Tibial nerve (tissue), 4 donors: ENCODE data around the gene PLEKHM2. TPM values are rescaled to one million over a fixed set of nuclear protein-coding genes. Genes with fewer than 3 reads are reported as not detected.

ENCODE experiments used
- DNase-seq, 2 donors: peaks; one replicate each; pipeline ENCODE4 v3.0.0-alpha.2; 2019; ENCODE audit warnings: low spot score in 2 of 2
- H3K27ac ChIP-seq, 4 donors: fragments of 200-600 bp; sonication (generic) in 3 of 4; one replicate each; pipeline ENCODE4 v1.5.1; 2017 to 2019; ENCODE audit warnings: mild to moderate bottlenecking in 1 of 4
- H3K27me3 ChIP-seq, 2 donors: fragments of 200-600 bp; sonication (generic) in 1 of 2; one replicate each; pipeline versions ENCODE4 v1.5.1 to v1.6.0; 2017 to 2019
- H3K36me3 ChIP-seq, 3 donors: fragments of 200-600 bp; sonication (generic); one replicate each; pipeline ENCODE4 v1.5.1; 2018 to 2019
- H3K4me1 ChIP-seq, 4 donors: fragments of 200-600 bp; sonication (generic) in 3 of 4; one replicate each; pipeline ENCODE4 v1.5.1; 2017 to 2019
- H3K4me3 ChIP-seq, 4 donors: fragments of 200-600 bp; sonication (generic) in 3 of 4; one replicate each; pipeline ENCODE4 v1.5.1; 2017 to 2019; ENCODE audit warnings: mild to moderate bottlenecking in 1 of 4, moderate library complexity in 1 of 4
- H3K9me3 ChIP-seq, 4 donors: fragments of 200-600 bp; sonication (generic) in 3 of 4; one replicate each; pipeline ENCODE4 v1.5.1; 2017 to 2019
- EP300 ChIP-seq, 2 donors: sonication (generic); formaldehyde crosslinking; IDR thresholded peaks; one replicate each; pipeline ENCODE4 v1.6.1; 2017; ENCODE audit warnings: antibody characterized with exemption in 2 of 2, mild to moderate bottlenecking in 1 of 2
- POLR2A ChIP-seq, 2 donors: fragments of 450-650 bp; IDR thresholded peaks; one replicate each; pipeline ENCODE4 v1.6.1; 2017; ENCODE audit warnings: antibody characterized with exemption in 2 of 2, mild to moderate bottlenecking in 2 of 2, moderate library complexity in 2 of 2
- WGBS, 2 donors: methylation state at CpG; one replicate each; pipeline ENCODE4 v1.1.5; 2018; 5-methylcytosine and 5-hydroxymethylcytosine counted together
- total RNA-seq, 4 donors: library from RNA; depleted of rRNA; stranded (reverse); fragments of >200 nt; gene quantifications; one replicate each; pipeline ENCODE4 v1.1.0, GENCODE V29; 2016
- TF ChIP-seq, protein P1 (sequence below), 5 experiments: fragments of 200-600 bp in 3 of 5; fragments of 450-650 bp in 2 of 5; sonication (generic) in 3 of 5; IDR thresholded peaks; one replicate each; pipeline ENCODE4 v1.5.1; 2016 to 2019; ENCODE audit warnings: antibody characterized with exemption in 5 of 5, mild to moderate bottlenecking in 3 of 5, moderate library complexity in 2 of 5

Gene PLEKHM2
- total RNA-seq, 4 donors from 2014 or later, result 54.0 to 80.4 (median 57.1) TPM

- no peaks in the 10 kb centered on the region for H3K36me3 ChIP-seq
- TF ChIP-seq, protein P1, sequence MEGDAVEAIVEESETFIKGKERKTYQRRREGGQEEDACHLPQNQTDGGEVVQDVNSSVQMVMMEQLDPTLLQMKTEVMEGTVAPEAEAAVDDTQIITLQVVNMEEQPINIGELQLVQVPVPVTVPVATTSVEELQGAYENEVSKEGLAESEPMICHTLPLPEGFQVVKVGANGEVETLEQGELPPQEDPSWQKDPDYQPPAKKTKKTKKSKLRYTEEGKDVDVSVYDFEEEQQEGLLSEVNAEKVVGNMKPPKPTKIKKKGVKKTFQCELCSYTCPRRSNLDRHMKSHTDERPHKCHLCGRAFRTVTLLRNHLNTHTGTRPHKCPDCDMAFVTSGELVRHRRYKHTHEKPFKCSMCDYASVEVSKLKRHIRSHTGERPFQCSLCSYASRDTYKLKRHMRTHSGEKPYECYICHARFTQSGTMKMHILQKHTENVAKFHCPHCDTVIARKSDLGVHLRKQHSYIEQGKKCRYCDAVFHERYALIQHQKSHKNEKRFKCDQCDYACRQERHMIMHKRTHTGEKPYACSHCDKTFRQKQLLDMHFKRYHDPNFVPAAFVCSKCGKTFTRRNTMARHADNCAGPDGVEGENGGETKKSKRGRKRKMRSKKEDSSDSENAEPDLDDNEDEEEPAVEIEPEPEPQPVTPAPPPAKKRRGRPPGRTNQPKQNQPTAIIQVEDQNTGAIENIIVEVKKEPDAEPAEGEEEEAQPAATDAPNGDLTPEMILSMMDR (IDR thresholded peaks at IDR 0.05), result no peak
- no peak for TF ChIP-seq EP300 (IDR thresholded peaks at IDR 0.05)
- no peak for TF ChIP-seq POLR2A (IDR thresholded peaks at IDR 0.05)
- 82 to 86% methylated on average over 5 to 8 of the region's 8 CpGs for WGBS, 2 donors
- H3K27me3 ChIP-seq, result no peaks in the 10 kb centered on the region
- peak overlapping the region in 2 of 4 donors; percentile 97 for H3K27ac ChIP-seq
- H3K4me1 ChIP-seq, result peaks cover 0 to 76% (median 42%) of the 10 kb centered on the region in 4 donors
- no peak overlapping the region for H3K4me3 ChIP-seq
- H3K9me3 ChIP-seq, result no peaks in the 10 kb centered on the region
- DNase-seq, result no peak
These were observed 17.7 kb downstream of the PLEKHM2 start for GRCh38 chr1:15701784-15702183.

GRCh38 chr1:15702722-15703550 is 18.8 kb downstream of the PLEKHM2 start:
- TF ChIP-seq, protein P1 (IDR thresholded peaks at IDR 0.05), result peak in 2 of 5 experiments; percentile 10 to 23
- TF ChIP-seq EP300 (IDR thresholded peaks at IDR 0.05) (no peak), POLR2A (IDR thresholded peaks at IDR 0.05) (no peak)
- Histone ChIP-seq H3K27ac (peak overlapping the region; percentile 85 to 97 (median 94)), H3K36me3 (no peaks in the 10 kb centered on the region), H3K27me3 (no peaks in the 10 kb centered on the region), H3K4me3 (peak overlapping the region in 2 of 4 donors; percentile 7 to 9), H3K9me3 (no peaks in the 10 kb centered on the region), H3K4me1 (peaks cover 0 to 72% (median 31%) of the 10 kb centered on the region in 4 donors)
- DNase-seq, result peak in 1 of 2 donors; percentile 31
- 60 to 65% methylated on average over 16 to 19 of the region's 19 CpGs for WGBS, 2 donors

DNA sequence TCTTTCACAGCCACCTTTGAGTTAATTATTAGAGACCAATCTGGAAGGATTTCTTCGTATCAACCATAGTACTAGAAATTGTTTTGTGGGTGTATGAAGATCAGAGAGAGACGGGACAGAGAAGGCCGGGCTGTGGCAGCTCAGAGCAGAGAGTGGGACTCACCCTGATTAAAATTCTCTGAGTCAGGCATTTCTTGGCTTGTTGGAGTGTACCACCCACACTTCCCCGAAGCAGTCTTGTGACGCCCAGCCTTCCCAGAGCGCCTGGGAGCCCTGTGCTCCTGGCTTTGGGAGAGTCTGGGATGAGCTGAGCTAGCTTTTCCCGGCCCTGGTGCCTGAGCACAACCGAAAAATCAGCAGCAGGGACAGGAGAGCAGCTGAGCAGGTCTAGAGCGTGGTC is 19.4 kb downstream of the PLEKHM2 start:
- DNase-seq, result peak; percentile 60 to 82

DNA sequence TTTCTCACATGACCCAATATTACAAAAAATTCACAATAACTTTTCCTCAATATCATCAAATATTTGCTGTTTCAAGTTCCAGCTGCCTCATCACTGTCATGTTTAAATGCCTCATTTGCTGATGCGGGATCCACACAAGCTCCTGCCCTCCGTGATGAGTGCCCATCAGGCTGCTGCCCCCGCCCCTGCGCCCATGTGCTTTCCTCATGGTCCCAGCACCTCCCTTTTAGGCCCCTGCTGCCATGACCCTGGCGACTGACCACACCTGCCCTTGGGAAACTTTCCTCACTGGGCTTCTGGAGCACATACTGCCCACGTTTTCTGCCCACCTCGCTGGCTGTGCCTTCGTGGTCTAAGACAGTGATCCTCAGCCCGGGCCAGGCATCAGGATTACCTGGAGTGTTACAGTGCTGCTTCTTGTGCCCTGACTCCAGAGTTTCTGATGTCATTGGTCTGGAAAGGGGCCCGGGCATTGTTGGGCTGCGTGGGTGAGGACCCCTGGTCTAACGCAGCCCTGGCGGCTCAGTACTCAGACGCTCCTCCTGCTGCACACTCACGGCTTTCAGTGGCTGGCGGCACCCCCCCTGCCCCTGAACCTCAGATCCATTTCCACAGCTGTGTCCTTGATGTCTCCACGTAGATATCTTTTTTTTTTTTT is 20.5 kb downstream of the PLEKHM2 start:
- Histone ChIP-seq H3K4me1 (peaks cover 0 to 77% (median 29%) of the 10 kb centered on the region in 4 donors), H3K27ac (peak overlapping the region; percentile 85 to 97 (median 94)), H3K27me3 (no peaks in the 10 kb centered on the region), H3K4me3 (no peak overlapping the region), H3K9me3 (no peaks in the 10 kb centered on the region), H3K36me3 (no peaks in the 10 kb centered on the region)
- DNase-seq, result no peak
- TF ChIP-seq EP300 (IDR thresholded peaks at IDR 0.05), result peak in 1 of 2 donors; percentile 8
- TF ChIP-seq, protein P1 (IDR thresholded peaks at IDR 0.05), result no peak
- 76 to 77% methylated on average over 17 of the region's 17 CpGs for WGBS, 2 donors

More for the DNA sequence above, 19.4 kb downstream of the PLEKHM2 start:
- Histone ChIP-seq H3K4me3 (peak overlapping the region in 2 of 4 donors; percentile 7 to 9), H3K27ac (peak overlapping the region; percentile 85 to 97 (median 94)), H3K9me3 (no peaks in the 10 kb centered on the region), H3K27me3 (no peaks in the 10 kb centered on the region), H3K36me3 (no peaks in the 10 kb centered on the region), H3K4me1 (peaks cover 0 to 71% (median 29%) of the 10 kb centered on the region in 4 donors)
- TF ChIP-seq POLR2A (IDR thresholded peaks at IDR 0.05) (peak; percentile 69 to 89), EP300 (IDR thresholded peaks at IDR 0.05) (peak; percentile 89 to 98)
- TF ChIP-seq, protein P1 (IDR thresholded peaks at IDR 0.05), result no peak
- WGBS, 2 donors, result 19 to 21% methylated on average over 9 of the region's 9 CpGs

GRCh38 chr1:15705184-15705566 is 21.1 kb downstream of the PLEKHM2 start:
- Histone ChIP-seq H3K27ac (peak overlapping the region; percentile 85 to 97 (median 94)), H3K27me3 (no peaks in the 10 kb centered on the region), H3K36me3 (no peaks in the 10 kb centered on the region), H3K4me3 (no peak overlapping the region), H3K4me1 (peaks cover 0 to 72% (median 26%) of the 10 kb centered on the region in 4 donors), H3K9me3 (no peaks in the 10 kb centered on the region)
- DNase-seq, result no peak
- TF ChIP-seq, protein P1 (IDR thresholded peaks at IDR 0.05), result no peak
- TF ChIP-seq POLR2A (IDR thresholded peaks at IDR 0.05) (no peak), EP300 (IDR thresholded peaks at IDR 0.05) (no peak)
- 88 to 98% methylated on average over 11 of the region's 11 CpGs for WGBS, 2 donors
